HG02759 (cell line): ENCODE data around the gene RASSF1.
"Not testable (repeated sequence)": the region's sequence is repeated elsewhere in the genome, so short reads cannot be mapped to it uniquely, and the experiment has no call there.

Experiments
- ATAC-seq: cut with Tn5 transposase; IDR thresholded peaks from one replicate; pipeline ENCODE4 v1.9.1; 2021; ENCODE audit warnings: mild to moderate bottlenecking, moderate library complexity; ENCODE audit not compliant: unreplicated experiment

Gene RASSF1

DNA sequence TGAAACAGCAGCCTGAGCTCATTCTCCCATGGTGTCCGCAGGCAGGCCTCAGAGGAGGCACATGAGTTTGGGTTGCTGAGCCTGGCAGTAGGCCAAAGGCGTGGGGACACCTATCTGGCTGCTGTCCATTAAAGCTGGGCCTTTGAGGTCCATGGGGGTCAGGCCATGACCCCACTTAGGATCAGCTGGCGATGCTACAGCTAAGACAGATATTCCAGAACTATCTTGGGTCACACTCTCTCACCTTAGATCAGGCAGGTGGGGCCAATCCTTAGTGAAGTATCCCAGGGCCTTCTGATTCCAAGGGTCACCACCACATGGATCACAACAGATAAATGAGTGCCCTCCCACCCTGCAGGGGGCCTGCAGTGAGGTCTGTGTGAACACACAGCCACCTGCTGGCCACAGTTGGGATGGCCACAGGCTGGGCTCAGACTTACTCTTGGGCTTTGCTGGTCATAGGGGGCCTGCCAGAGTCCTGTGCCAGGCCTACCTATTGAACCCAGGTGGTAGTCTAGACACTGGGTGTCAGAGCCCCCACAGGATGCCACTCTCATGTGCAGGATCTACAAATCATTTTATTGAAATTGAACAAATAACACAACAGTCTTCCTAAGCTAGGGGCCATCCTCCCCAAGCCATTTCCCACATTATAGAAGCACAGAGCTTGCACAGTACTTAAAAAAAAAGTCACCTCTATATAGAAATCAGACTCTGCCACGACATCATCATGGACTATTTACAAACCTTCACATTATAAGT is 16.1 kb downstream of the RASSF1 start:
- ATAC-seq: no peak

- no peak for ATAC-seq
Measured at GRCh38 chr3:50323614-50324199, 16.9 kb downstream of the RASSF1 start.

DNA sequence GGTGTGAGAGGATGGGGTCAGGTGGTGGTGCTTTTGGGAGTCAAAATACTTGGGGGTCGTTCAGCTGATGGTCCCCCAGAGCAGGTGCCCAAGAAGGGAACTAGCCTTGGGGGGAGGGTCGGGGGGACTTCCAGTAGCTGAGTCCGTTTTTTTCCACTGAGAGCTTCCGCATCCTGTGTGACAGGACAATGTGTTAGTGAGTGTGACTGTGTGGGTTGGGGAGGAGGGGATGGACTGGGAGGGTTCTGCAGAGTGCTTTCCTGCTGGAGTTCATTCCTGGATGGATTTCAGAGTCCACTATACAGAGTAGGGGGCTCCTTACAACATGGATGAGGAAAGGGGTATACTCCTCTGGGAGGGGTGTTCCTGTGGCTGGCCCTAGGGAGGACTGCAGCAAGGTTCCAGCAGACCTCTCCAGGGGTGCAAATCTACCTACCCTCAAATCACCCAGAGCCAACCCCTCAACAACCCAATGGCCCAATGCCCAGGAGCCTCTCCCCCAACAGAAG is 17.5 kb downstream of the RASSF1 start:
- no peak for ATAC-seq

- ATAC-seq: no peak
Measured at GRCh38 chr3:50322386-50323091, 18.1 kb downstream of the RASSF1 start, which contains the start of gene HYAL2. Gene HYAL2, minus strand, starts transcription at chr3:50322745. Its CDS starts 2,256 bp downstream, at chr3:50320489.

DNA sequence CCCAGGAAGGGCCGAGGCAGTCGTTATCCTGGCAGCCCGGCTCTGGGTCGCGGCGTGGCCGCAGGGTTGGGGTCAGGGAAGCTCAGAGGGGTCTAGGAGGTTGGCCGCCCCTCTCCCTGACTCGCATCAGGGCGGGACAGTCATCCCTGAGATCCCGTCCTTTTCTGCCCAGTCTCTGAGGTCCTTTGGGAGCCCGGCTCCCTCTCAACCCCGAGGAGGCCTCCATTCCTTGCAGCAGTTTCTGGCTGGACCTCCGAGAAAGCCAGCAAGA is 18.6 kb downstream of the RASSF1 start:
- ATAC-seq: no peak

DNA sequence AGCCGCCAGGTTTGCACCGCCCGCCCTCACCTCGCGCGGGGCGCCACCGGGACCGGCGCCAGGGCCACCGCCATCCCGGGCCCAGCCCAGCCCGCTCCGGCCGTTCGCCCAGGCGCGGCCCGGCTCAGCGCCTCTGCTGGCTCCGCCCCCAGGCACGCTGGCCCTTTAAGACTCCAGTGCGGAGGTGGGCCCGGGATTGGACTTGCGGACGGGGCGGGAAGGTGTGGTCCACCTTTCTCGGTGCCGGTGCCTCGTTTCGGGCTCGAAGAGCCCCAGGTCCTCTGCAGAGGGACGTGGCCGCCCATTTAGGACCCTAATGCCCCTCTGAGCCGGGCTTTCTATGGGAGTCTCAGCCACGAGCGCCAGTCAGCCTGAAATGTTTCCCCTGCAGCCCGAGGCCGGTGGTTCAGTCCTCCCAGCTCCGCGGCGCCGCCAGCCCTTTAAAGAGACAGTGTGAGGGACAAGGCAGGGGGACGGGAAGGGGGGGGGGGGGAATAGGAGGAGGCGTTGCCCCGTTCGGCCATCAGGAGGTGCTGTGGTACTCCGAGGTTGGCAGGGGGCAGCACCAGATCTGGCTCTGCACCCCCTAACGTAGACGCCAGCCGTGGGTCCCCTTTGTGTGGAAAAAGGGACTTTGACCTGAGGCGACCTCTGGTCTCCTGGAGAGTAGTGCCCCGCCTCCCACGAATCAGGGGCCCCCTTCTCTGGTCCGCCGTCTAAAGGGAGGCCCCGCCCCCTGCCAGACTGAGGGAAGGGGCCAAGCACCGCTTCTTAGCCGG is 19.1 kb downstream of the RASSF1 start:
- peak; percentile 84 for ATAC-seq

DNA sequence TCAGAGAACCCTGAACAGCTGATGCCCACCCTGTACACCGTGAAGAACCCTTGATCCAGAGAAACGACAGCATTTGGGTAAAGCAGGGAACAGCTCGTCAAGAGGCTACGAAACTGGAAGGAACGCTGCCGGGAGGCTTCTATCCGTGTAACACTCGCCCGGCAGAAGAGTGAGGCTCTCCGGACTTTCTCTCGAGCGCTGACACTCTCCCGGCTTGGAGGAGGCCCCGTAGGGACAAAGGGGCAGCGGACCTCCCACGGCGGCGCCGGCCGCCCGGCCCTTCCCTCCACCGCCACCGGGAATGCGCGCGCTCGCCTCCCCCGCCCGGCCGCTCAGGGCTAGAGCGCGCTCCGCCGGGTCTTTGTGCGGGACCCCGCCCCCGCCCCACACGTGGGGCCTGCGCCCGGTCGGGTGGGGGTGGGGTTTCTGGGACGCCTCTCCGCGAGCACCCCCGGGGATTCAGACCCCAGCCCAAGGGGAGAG is 19.7 kb downstream of the RASSF1 start:
- peak; percentile 64 for ATAC-seq

DNA sequence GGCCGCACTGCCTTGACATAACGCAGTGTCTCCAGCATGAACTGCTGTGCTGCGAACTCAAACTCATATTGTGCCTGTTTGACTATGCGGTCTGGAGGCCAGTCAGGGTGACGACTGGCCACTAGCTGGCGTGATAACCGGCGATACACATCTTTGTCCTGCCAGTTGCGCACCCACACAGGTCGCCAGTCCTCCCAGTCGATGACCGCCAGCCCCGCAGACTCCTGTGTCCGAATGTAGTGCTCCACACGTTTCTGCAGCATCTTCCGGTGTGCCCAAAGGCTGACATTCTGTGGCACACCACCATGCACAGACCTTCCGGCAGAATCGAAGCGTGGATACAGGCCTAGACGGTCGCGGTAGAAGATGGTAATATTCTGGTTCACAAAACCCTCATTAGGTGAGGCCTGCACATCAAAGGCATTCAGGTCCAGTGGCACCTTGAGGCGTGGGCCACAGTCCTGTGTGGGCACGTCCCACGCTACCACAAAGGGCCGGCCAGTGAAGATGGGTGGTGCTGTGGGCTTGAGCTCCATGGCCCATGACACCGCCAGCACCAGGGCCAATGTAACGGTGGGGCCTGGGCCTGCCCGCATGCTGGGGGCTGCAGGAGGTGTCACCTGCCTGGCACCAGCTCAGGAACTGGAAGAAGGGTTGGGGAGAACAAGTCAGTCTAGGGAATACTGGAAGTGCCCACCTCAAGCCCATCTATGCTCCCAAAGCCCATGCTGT is 20.6 kb downstream of the RASSF1 start:
- ATAC-seq: no peak

- no peak for ATAC-seq
Measured at GRCh38 chr3:50319181-50319893, 21.3 kb downstream of the RASSF1 start.

GRCh38 chr3:50318615-50319014 is 22.0 kb downstream of the RASSF1 start:
- no peak for ATAC-seq

DNA sequence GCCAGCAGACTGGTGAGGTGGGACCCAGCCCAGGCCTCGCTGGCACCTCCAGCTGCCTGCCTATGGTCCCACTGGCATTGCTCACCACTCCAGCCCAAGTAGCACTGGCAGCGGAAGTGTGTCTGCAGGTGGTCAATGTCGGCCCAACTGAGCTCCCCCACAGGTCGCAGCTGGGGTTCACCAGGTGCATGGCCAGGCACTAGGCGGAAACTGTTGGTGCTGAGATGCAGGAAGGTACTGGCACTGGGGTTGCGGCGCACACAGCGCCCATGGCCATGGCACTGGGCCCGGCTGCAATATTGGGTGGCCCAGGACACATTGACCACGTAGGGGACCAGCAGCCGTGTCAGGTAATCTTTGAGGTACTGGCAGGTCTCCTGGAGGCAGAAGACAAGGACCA is 22.5 kb downstream of the RASSF1 start:
- no peak for ATAC-seq

DNA sequence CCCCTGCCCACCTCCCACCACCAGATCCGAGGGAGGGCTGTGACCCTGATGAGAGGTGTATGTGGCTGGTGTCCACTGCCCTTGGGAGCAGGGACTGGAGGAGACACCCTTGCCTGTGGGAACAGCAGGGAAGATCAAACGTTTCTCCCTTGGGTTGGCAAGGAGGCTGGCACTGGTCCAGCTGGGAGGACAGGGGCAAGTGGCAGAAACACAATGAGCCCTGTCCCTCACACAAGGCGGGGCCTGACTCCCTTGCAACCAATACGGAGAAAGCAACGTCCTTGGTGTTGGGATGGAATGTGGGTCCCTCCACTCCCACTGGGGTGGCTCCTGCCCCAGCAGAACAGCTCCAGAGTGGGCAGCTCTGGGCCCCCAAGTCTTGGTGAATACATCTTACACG is 23.3 kb downstream of the RASSF1 start:
- no peak for ATAC-seq

DNA sequence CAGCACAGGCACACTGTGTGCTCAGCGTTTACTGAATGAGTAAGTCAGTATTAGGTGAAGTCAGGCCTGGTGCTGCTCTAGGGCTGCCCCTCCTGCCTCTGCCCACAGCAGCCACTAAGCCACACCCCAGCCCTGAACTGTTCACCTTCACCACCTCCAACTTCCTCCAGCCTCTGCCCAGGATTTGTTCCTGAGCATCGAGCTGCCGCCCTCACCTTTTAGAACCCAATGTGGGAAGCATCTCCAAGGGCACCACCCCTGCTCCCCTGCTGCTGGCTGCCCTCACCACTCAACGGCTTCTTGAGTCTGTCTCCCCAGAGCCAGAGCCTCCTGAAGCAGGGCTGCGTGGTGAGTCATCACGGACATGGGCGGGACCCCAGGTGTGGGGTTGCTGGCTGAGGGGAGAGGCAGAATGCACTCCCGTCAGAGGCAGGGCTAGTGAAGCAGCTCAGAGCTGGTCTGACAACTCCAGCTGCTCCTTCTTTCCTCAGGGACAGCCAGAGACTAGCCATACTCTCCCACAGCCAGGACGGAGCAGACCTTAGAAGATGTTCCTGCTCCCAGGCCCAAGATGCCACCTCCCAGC is 23.9 kb downstream of the RASSF1 start:
- ATAC-seq: no peak

GRCh38 chr3:50314816-50315215 is 25.8 kb downstream of the RASSF1 start:
- no peak for ATAC-seq

DNA sequence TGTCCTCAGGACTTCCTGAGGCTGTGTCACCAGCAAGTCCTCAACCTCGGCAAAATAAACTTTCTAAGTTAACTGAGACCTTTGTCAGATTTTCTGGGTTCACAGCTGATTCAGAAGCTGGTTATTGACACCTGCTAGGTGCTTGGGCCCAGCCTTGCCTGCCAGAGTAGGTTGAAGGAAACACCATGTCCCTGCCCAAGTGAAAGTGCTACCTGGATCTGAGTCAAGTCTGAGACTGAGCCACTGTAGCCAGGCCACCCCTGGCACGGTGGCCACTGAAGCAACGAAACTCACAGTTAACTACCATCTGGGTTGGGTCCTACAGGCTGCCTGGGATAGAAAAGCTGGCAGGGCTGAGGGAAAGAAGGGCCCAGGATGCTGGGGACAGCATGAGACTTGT is 26.3 kb downstream of the RASSF1 start:
- no peak for ATAC-seq

GRCh38 chr3:50312041-50312440 is 28.6 kb downstream of the RASSF1 start:
- ATAC-seq: not testable (repeated sequence)

- no peak for ATAC-seq
Measured at GRCh38 chr3:50304601-50305000, 36.0 kb downstream of the RASSF1 start.

GRCh38 chr3:50303013-50303815 is 37.4 kb downstream of the RASSF1 start, which contains the start of gene HYAL1:
Gene HYAL1, minus strand, starts transcription at chr3:50303574. Its CDS starts 618 bp downstream, at chr3:50302956.
- no peak for ATAC-seq
